ENCODE data around the gene NUMA1.
A peak's percentile ranks its signal among the peaks of the same experiment; 100 is the strongest.

Gene NUMA1

DNA sequence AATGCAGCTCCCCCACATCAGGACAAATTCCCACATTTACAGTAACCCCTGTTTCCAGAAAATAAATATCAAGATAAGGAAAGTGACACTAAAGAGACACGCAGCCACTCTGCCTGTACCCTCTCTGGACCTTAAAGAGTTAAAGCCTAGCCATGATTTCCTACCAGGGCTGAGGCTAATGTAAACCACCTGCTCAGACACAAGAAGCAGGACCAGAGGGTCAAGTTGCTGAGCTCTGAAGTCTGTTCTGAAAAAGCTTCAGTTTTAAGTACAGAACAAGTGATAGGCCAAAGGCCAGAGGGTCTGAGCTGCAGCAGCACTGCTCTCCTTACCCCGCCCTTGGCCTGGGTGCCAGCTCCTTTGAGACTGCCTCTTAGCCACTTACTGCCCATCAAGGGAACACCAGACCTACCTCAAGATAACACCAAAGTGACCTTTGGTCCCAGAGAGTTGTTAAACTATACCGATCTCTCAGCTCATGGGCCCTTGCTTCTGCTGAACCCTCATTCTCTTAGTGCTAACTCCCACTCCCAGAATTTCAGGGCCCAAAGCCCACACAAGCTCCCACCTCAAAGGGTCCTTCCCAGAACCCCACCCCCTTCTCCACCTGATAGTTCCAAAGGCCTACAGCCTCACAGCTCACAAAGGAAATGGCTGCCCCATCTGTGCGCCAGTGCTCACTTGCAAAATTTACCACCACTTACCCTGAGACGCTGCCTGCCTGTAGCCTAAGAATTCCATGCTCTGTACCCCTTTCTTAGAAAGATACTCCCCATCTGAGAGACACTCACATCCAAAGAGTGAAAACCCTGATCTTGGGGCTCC is 41.1 kb downstream of the NUMA1 start:
- DNase-seq (ENCODE audit: low read depth): no peak
- TF ChIP-seq, protein P1, sequence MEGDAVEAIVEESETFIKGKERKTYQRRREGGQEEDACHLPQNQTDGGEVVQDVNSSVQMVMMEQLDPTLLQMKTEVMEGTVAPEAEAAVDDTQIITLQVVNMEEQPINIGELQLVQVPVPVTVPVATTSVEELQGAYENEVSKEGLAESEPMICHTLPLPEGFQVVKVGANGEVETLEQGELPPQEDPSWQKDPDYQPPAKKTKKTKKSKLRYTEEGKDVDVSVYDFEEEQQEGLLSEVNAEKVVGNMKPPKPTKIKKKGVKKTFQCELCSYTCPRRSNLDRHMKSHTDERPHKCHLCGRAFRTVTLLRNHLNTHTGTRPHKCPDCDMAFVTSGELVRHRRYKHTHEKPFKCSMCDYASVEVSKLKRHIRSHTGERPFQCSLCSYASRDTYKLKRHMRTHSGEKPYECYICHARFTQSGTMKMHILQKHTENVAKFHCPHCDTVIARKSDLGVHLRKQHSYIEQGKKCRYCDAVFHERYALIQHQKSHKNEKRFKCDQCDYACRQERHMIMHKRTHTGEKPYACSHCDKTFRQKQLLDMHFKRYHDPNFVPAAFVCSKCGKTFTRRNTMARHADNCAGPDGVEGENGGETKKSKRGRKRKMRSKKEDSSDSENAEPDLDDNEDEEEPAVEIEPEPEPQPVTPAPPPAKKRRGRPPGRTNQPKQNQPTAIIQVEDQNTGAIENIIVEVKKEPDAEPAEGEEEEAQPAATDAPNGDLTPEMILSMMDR (IDR thresholded peaks at IDR 0.05; ENCODE audit: insufficient read depth, low read depth, low read length, missing control alignments): no peak

DNA sequence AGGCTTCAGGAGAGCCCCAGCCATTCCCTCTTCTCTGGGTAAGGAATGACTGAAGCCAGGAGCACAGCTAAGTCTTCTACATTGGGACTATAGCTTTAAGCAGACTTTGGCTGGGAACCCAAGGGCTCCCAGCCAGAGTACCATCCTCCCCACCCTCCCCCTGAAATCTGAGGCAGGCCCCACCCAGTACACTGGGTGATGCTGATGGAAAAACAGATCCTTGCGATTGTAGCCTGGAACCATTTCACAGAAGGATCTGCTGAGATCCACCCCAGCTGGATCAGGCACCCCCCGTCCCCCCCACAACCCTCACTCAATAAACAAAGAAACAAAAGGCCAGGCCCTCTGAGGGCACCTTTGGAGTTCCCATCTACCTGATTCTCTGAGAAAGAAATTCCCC is 41.9 kb downstream of the NUMA1 start:
- peak; percentile 17 for DNase-seq (ENCODE audit: low read depth)
- TF ChIP-seq, protein P1 (IDR thresholded peaks at IDR 0.05; ENCODE audit: insufficient read depth, low read depth, low read length, missing control alignments): no peak
- H3K4me3 ChIP-seq (ENCODE audit: low read length): peak overlapping the region; percentile 79

More for the DNA sequence above, 41.1 kb downstream of the NUMA1 start:
- H3K4me3 ChIP-seq (ENCODE audit: low read length): peak overlapping the region; percentile 79

DNA sequence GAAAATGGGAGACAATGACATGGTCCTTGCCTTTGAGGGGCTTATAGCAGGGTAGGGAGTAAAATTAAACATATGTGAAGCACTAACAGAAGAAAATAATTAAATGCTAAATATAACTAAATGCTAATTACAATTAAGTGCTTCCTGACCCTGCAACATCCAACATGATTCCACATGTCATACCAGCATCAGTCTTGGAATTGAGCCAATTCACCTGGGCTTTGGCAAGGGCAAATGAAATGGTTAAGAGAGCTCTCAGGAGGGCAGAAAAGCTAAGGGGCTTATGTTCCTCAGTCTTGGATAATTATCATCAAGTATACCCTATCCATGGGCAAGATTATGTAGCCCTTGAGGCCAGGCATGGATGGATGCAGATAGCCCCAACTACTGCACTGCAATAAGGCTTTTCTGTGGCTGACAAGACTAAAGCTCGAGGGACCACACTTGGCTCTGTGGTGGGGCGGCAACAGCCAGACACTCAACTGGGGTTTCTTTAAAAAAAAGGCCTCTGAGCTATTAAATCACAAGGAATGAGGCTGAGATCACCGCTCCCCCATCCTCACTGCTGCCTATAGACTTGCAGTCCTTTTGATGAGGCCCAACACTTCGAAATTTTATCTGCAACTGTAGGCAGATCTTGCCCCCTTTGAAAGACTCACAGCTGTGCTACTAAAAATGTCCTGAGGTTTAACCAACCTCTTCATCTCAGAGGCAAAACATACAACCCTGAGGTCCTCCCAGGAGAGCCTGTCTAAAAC is 42.6 kb downstream of the NUMA1 start:
- DNase-seq (ENCODE audit: low read depth): peak; percentile 63
- peak overlapping the region; percentile 29 for H3K4me3 ChIP-seq (ENCODE audit: low read length)
- TF ChIP-seq, protein P1 (IDR thresholded peaks at IDR 0.05; ENCODE audit: insufficient read depth, low read depth, low read length, missing control alignments): no peak

DNA sequence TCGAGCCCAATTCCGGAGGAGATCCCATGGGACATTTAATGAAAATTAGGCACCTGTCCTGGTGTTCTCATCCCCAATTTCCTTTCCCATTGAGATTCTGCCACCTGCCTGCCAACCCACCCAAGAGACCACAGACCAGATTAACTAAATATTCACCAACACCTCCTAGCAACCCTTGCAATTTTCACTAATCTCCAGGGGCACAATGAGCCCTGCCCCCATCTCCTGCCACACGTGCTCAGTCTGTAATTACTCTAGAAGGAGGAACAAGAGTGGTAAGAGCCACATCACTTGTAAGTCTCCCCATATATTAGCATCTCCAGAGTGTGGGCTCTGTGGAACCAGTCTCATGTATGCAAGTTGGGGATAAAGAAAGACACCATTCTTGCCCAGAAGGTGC is 43.7 kb downstream of the NUMA1 start:
- TF ChIP-seq, protein P1 (IDR thresholded peaks at IDR 0.05; ENCODE audit: insufficient read depth, low read depth, low read length, missing control alignments): no peak
- no peak overlapping the region for H3K4me3 ChIP-seq (ENCODE audit: low read length)
- DNase-seq (ENCODE audit: low read depth): no peak

DNA sequence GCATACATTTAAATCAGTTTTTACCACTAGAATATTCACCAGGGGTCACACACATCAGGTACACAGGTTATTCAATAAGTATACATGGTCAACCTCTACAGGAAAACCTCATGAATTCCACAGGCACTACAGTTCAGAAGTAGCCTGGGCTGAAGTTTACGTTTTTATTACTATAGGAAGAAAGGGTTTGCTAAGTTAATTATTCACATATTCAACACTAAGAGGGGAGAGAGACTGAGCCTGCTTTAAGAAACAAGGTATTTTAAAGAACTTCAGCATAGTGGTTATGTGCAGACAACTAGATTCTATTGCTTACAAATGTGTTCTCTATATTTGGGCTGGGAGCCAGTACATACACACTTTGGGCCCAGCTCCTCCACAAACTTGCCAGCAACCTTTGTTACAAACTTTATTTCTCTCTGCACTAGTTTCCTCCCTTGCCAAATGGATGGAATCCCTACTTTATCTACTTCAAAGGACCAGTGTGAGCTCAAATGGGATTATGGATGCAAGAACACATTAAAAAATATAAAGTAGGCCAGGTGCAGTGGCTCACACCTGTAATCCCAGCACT is 49.8 kb downstream of the NUMA1 start:
- no peak overlapping the region for H3K4me3 ChIP-seq (ENCODE audit: low read length)
- TF ChIP-seq, protein P1 (IDR thresholded peaks at IDR 0.05; ENCODE audit: insufficient read depth, low read depth, low read length, missing control alignments): no peak
- no peak for DNase-seq (ENCODE audit: low read depth)

DNA sequence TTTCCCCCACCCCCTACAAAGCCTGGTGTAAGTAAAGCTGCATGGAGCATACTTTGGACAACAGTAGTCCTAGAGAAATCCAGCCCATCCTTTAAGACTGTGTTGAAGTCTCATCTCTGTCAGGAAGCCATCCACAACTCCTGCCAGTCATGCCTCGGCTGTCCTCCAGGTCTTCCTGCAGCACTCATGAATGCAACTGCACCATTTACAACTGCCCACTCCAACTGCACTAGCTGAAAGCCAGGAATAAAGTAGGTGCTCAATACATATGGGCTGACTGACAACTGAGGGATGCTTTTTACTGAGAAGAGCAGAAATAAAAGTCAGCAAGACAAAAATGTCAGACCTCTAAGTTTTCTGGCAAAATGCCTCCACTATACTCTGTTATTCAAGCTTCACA is 54.3 kb downstream of the NUMA1 start:
- no peak overlapping the region for H3K4me3 ChIP-seq (ENCODE audit: low read length)
- DNase-seq (ENCODE audit: low read depth): no peak
- TF ChIP-seq, protein P1 (IDR thresholded peaks at IDR 0.05; ENCODE audit: insufficient read depth, low read depth, low read length, missing control alignments): no peak

Measured in epithelial cell of esophagus (primary cell).